SK-N-SH (cell line): ENCODE results near the gene MOGAT3. TPM values are rescaled to one million over a fixed set of nuclear protein-coding genes. Genes with fewer than 3 reads are reported as not detected.

Source experiments
- CTCF ChIA-PET: fragments of 300-600, 350-600 bp; formaldehyde crosslinking; extraction: SDS; loops from one replicate; lab custom pipeline; 2021; lab: Yijun Ruan, JAX
- POLR2A ChIA-PET: fragments of 350-600 bp; sonication (Branson Sonifier 250); formaldehyde crosslinking; extraction: SDS; loops from one replicate; lab custom pipeline; 2020; ENCODE audit warnings: antibody characterized with exemption, inconsistent platforms; lab: Yijun Ruan, JAX
- DNase-seq: peaks from one replicate; pipeline ENCODE4 v3.0.0; 2012
- H2AFZ ChIP-seq: fragments of 200-600 bp; sonication (generic); 2 replicates; pipeline ENCODE4 v1.8.1; 2016; ENCODE audit warnings: antibody characterized with exemption, mild to moderate bottlenecking, low read depth
- H3F3A ChIP-seq: fragments of 200-600 bp; sonication (generic); replicated peaks from 2 replicates; pipeline ENCODE3; 2016; ENCODE audit warnings: antibody characterized with exemption, mild to moderate bottlenecking; ENCODE audit not compliant: insufficient read depth
- H3K27ac ChIP-seq, 2 experiments: fragments of 200-500 bp in 1 of 2; fragments of 200-600 bp in 1 of 2; sonication (Bioruptor generic) in 1 of 2; sonication (generic), shearing (Covaris generic) in 1 of 2; 2 replicates each; pipeline versions ENCODE4 v1.5.1 to v1.6.1; 2014 to 2016; ENCODE audit warnings: low read depth in 2 of 2, inconsistent platforms in 1 of 2, low read length in 1 of 2, mild to moderate bottlenecking in 1 of 2, mixed read lengths in 1 of 2
- H3K27me3 ChIP-seq: fragments of 200-600 bp; sonication (generic), shearing (Covaris generic); 2 replicates; pipeline ENCODE4 v1.6.1; 2016; ENCODE audit warnings: mixed run types; ENCODE audit not compliant: insufficient read depth
- H3K36me3 ChIP-seq, 2 experiments: fragments of 200-500 bp in 1 of 2; fragments of 200-600 bp in 1 of 2; sonication (Bioruptor generic) in 1 of 2; sonication (generic) in 1 of 2; replicated peaks in 1 of 2; 2 replicates each; pipeline versions ENCODE3 to v1.5.1; 2014 to 2016; ENCODE audit warnings: low read length in 1 of 2, mild to moderate bottlenecking in 1 of 2; ENCODE audit not compliant: insufficient read depth in 2 of 2, control insufficient read depth in 1 of 2
- H3K4me1 ChIP-seq, 2 experiments: fragments of 200-500 bp in 1 of 2; fragments of 200-600 bp in 1 of 2; sonication (Bioruptor generic) in 1 of 2; sonication (generic), shearing (Covaris generic) in 1 of 2; 2 replicates each; pipeline versions ENCODE4 v1.5.1 to v1.6.1; 2014 to 2016; ENCODE audit warnings: low read depth in 1 of 2, low read length in 1 of 2, mixed run types in 1 of 2; ENCODE audit not compliant: insufficient read depth in 2 of 2, control insufficient read depth in 1 of 2
- H3K4me2 ChIP-seq: fragments of 200-600 bp; sonication (generic), shearing (Covaris generic); 2 replicates; pipeline ENCODE4 v1.6.1; 2017; ENCODE audit warnings: mixed run types
- H3K4me3 ChIP-seq, 2 experiments: fragments of 200-500 bp in 1 of 2; fragments of 200-600 bp in 1 of 2; sonication (Bioruptor generic) in 1 of 2; sonication (generic), shearing (Covaris generic) in 1 of 2; 2 replicates each; pipeline versions ENCODE4 v1.5.1 to v1.8.1; 2014 to 2016; ENCODE audit warnings: low read depth in 2 of 2, inconsistent platforms in 1 of 2, low read length in 1 of 2, mild to moderate bottlenecking in 1 of 2, mixed read lengths in 1 of 2, moderate library complexity in 1 of 2
- H3K79me2 ChIP-seq: fragments of 200-600 bp; sonication (generic); 2 replicates; pipeline ENCODE4 v1.8.1; 2017; ENCODE audit warnings: mild to moderate bottlenecking; ENCODE audit not compliant: insufficient read depth
- H3K9ac ChIP-seq: fragments of 200-600 bp; sonication (generic); 2 replicates; pipeline ENCODE4 v1.6.1; 2017; ENCODE audit warnings: mixed run types
- H3K9me2 ChIP-seq: fragments of 200-600 bp; sonication (generic); 2 replicates; pipeline ENCODE4 v1.6.1; 2017; ENCODE audit warnings: mixed run types
- H3K9me3 ChIP-seq: fragments of 200-600 bp; sonication (generic); 2 replicates; pipeline ENCODE4 v1.6.1; 2017; ENCODE audit warnings: mixed run types, mild to moderate bottlenecking, moderate library complexity
- H4K20me1 ChIP-seq: fragments of 200-600 bp; sonication (generic); 2 replicates; pipeline ENCODE4 v1.6.1; 2017; ENCODE audit warnings: mild to moderate bottlenecking, mixed run types; ENCODE audit not compliant: insufficient read depth
- ELF1 ChIP-seq: IDR thresholded peaks from 2 replicates; pipeline ENCODE4 v1.4.0; 2012
- FOSL2 ChIP-seq: IDR thresholded peaks from 2 replicates; pipeline ENCODE4 v1.4.0; 2012; ENCODE audit warnings: low read depth, mild to moderate bottlenecking, moderate library complexity, borderline replicate concordance
- FOXJ3 ChIP-seq: sonication (generic); formaldehyde crosslinking; IDR thresholded peaks from 2 replicates; pipeline ENCODE4 v1.5.1; 2020; ENCODE audit warnings: mild to moderate bottlenecking, missing genetic modification reagents
- FOXM1 ChIP-seq: IDR thresholded peaks from 2 replicates; pipeline ENCODE4 v1.4.0; 2012; ENCODE audit warnings: low read depth, mild to moderate bottlenecking
- GABPA ChIP-seq: IDR thresholded peaks from 2 replicates; pipeline ENCODE4 v1.4.0; 2012; ENCODE audit warnings: low read depth, mild to moderate bottlenecking
- GATA2 ChIP-seq: sonication (generic); formaldehyde crosslinking; IDR thresholded peaks from 2 replicates; pipeline ENCODE4 v1.5.0; 2020; ENCODE audit warnings: mild to moderate bottlenecking, missing genetic modification reagents
- IRF3 ChIP-seq: fragments of 150-350 bp; IDR thresholded peaks from 2 replicates; pipeline ENCODE4 v1.6.1; 2016; ENCODE audit warnings: mild to moderate bottlenecking, low read depth, low read length
- JUND ChIP-seq: IDR thresholded peaks from 2 replicates; pipeline ENCODE4 v1.4.0; 2012
- MXI1 ChIP-seq: IDR thresholded peaks from 2 replicates; pipeline ENCODE4 v1.6.1; 2012; ENCODE audit warnings: mild to moderate bottlenecking, low read depth, low read length, improper control_type of control experiment
- NFIC ChIP-seq: IDR thresholded peaks from 2 replicates; pipeline ENCODE4 v1.4.0; 2012; ENCODE audit warnings: borderline replicate concordance
- NRF1 ChIP-seq: IDR thresholded peaks from 2 replicates; pipeline ENCODE4 v1.6.1; 2012; ENCODE audit warnings: low read depth, mild to moderate bottlenecking, low read length
- POLR2AphosphoS5 ChIP-seq: IDR thresholded peaks from 2 replicates; pipeline ENCODE4 v1.6.1; 2012; ENCODE audit warnings: low read depth, low read length
- RAD21 ChIP-seq: IDR thresholded peaks from 2 replicates; pipeline ENCODE4 v1.6.1; 2012; ENCODE audit warnings: mild to moderate bottlenecking, low read length
- RXRA ChIP-seq: IDR thresholded peaks from 2 replicates; pipeline ENCODE4 v1.4.0; 2012; ENCODE audit warnings: low read depth, mild to moderate bottlenecking, borderline replicate concordance
- SIN3A ChIP-seq: IDR thresholded peaks from 2 replicates; pipeline ENCODE4 v1.6.1; 2012; ENCODE audit warnings: low read depth, mild to moderate bottlenecking, low read length, moderate library complexity, borderline replicate concordance
- SMC3 ChIP-seq: IDR thresholded peaks from 2 replicates; pipeline ENCODE4 v1.6.1; 2012; ENCODE audit warnings: low read depth, low read length, improper control_type of control experiment
- TEAD4 ChIP-seq: IDR thresholded peaks from 2 replicates; pipeline ENCODE4 v1.4.0; 2012; ENCODE audit warnings: mild to moderate bottlenecking, borderline replicate concordance; ENCODE audit not compliant: insufficient read depth
- WGBS: methylation state at CpG from one replicate; pipeline ENCODE4 v1.1.6; 2017; ENCODE audit warnings: low lambda C conversion rate; 5-methylcytosine and 5-hydroxymethylcytosine counted together
- polyA plus RNA-seq, 3 experiments: library from polyadenylated mRNA; depleted of rRNA; stranded (reverse); fragments of >200 nt; gene quantifications; 2 replicates each; pipeline ENCODE4 v1.2.3, GENCODE V29; 2012
- TF ChIP-seq, protein P1 (sequence below): IDR thresholded peaks from 2 replicates; pipeline ENCODE4 v1.4.0; 2012; ENCODE audit warnings: low read depth, borderline replicate concordance

The MOGAT3 gene
- polyA plus RNA-seq, 1 of the 3 experiments (the other 2 are of a cell fraction) = not detected

DNA sequence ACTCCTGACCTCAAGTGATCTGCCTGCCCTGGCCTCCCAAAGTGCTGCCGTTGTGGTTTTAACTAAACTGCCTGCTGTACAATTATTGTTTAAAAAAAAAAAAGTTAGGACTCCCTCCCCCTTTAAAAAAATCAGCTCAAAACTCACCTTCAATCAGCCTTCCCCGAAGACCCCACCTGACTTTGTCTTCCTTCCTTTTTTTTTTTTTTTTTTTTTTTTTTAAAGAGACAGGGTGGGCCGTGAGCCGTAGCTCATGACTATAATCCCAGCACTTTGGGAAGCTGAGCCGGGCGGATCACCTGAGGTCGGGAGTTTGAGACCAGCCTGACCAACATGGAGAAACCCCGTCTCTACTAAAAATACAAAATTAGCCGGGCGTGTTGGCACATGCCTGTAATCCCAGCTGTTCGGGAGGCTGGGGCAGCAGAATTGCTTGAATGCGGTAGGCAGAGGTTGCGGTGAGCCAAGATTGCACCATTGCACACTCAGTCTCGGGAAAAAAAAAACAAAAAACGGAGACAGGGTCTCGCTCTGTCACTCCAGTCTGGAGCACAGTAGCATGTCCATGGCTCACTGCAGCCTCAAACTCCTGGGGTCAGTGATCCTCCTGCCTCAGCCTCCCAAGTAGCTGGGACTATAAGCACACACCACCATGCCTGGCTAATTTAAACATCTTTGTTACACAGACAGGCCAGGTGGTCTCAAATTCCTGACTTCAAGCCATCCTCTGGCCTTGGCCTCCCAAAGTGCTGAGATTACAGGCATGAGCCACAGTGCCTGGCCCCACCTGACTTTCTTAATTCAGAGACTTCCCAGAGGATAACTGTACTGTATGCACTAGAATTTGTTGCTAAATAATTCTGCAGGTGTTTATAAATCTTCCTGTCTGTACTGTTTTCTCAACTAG lies 40.9 kb upstream of the MOGAT3 start:
- TF ChIP-seq RXRA = no peak
- TF ChIP-seq FOSL2 = no peak
- no peak for TF ChIP-seq TEAD4
- TF ChIP-seq SMC3 = no peak
- TF ChIP-seq POLR2AphosphoS5 = no peak
- no peak for TF ChIP-seq FOXM1
- TF ChIP-seq NFIC = no peak
- no peak for TF ChIP-seq NRF1
- TF ChIP-seq SIN3A = no peak
- no peak for TF ChIP-seq MXI1
- WGBS = 96% methylated on average over 16 of the region's 16 CpGs
- H4K20me1 ChIP-seq = peaks cover 12% of the 10 kb centered on the region; the same call in 1 of the 2 replicates
- no peak overlapping the region for H2AFZ ChIP-seq
- DNase-seq = no peak
- ChIA-PET POLR2A (interaction anchor here (0.6 to 0.7 kb wide), 3 partner anchors 25 to 73 kb away, joined by 3 to 5 read pairs (median 3); no protein-coding TSS in a partner anchor), CTCF (interaction anchor here (1.3 to 4.7 kb wide), 6 partner anchors 12 to 115 kb away, joined by 3 to 66 read pairs (median 19); partner anchors contain the start of genes PLOD3, SERPINE1 and ZNHIT1)
- no peak overlapping the region for H3K4me3 ChIP-seq
- H3K9ac ChIP-seq = no peak overlapping the region
- no peaks in the 10 kb centered on the region for H3K9me2 ChIP-seq
- H3K79me2 ChIP-seq = peaks cover 57% of the 10 kb centered on the region
- H3K4me2 ChIP-seq = no peak overlapping the region
- peaks cover 35 to 42% of the 10 kb centered on the region in 2 experiments for H3K36me3 ChIP-seq
- H3F3A ChIP-seq = peaks cover 8% of the 10 kb centered on the region
- H3K4me1 ChIP-seq = peaks cover 7 to 14% of the 10 kb centered on the region in 2 experiments; a peak in 1 of 4 replicates
- no peak overlapping the region for H3K27ac ChIP-seq
- no peaks in the 10 kb centered on the region for H3K27me3 ChIP-seq
- H3K9me3 ChIP-seq = no peaks in the 10 kb centered on the region

DNA sequence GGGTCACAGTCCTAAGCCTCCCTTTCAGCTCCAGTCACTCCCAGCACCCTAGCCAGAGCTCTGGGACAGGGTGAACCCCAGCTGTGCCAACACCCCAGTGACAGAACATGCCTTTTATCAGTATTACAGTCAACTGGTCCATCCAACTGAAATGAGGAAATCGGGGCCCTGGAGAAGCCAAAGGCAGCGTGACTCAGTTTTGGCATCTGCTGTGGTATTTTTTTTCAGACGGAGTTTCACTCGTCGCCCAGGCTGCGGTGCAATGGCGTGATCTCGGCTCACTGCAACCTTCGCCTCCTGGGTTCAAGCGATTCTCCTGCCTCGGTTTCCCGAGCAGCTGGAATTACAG lies 40.2 kb upstream of the MOGAT3 start:
- 94% methylated on average over 12 of the region's 12 CpGs for WGBS
- Histone ChIP-seq H3K36me3 (peaks cover 39 to 40% of the 10 kb centered on the region in 2 experiments), H4K20me1 (peaks cover 12% of the 10 kb centered on the region; the same call in 1 of the 2 replicates), H3K4me3 (no peak overlapping the region), H3K9ac (no peak overlapping the region), H3K79me2 (peaks cover 50% of the 10 kb centered on the region), H3K4me2 (no peak overlapping the region), H3K9me3 (no peaks in the 10 kb centered on the region), H3K27me3 (no peaks in the 10 kb centered on the region)
- no peak for DNase-seq
- ChIA-PET POLR2A (no interaction called here), CTCF (interaction anchor here (1.5 kb wide), 2 partner anchors 42 to 114 kb away, joined by 3 to 6 read pairs; partner anchors contain the start of gene SERPINE1)
- TF ChIP-seq FOXJ3 (no peak), FOXM1 (no peak), JUND (no peak), IRF3 (no peak), ELF1 (no peak), GABPA (no peak), NRF1 (no peak), GATA2 (CRISPR knock-in tag) (no peak), RAD21 (no peak), TEAD4 (no peak)
- TF ChIP-seq, protein P1, sequence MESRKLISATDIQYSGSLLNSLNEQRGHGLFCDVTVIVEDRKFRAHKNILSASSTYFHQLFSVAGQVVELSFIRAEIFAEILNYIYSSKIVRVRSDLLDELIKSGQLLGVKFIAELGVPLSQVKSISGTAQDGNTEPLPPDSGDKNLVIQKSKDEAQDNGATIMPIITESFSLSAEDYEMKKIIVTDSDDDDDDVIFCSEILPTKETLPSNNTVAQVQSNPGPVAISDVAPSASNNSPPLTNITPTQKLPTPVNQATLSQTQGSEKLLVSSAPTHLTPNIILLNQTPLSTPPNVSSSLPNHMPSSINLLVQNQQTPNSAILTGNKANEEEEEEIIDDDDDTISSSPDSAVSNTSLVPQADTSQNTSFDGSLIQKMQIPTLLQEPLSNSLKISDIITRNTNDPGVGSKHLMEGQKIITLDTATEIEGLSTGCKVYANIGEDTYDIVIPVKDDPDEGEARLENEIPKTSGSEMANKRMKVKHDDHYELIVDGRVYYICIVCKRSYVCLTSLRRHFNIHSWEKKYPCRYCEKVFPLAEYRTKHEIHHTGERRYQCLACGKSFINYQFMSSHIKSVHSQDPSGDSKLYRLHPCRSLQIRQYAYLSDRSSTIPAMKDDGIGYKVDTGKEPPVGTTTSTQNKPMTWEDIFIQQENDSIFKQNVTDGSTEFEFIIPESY = no peak
- TF ChIP-seq, all 33 proteins: peak for 0
- H3K27ac ChIP-seq = no peak overlapping the region
- H3K9me2 ChIP-seq = no peaks in the 10 kb centered on the region
- H3F3A ChIP-seq = peaks cover 8% of the 10 kb centered on the region
- H2AFZ ChIP-seq = no peak overlapping the region
- peaks cover 7 to 13% of the 10 kb centered on the region in 2 experiments; a peak in 1 of 4 replicates for H3K4me1 ChIP-seq
